ENCODE data around the gene ANXA4. TPM values are rescaled to one million over a fixed set of nuclear protein-coding genes. Genes with fewer than 3 reads are reported as not detected.

The ANXA4 gene
- polyA plus RNA-seq, 2 of the 4 experiments (the other 2 are of a cell fraction): 341 to 554 TPM

- no peak for TF ChIP-seq ELK1 (IDR thresholded peaks at IDR 0.05; ENCODE audit: low read depth, low read length)
- TF ChIP-seq BHLHE40 (IDR thresholded peaks at IDR 0.05; ENCODE audit: low read depth, low read length): no peak
- no peak for TF ChIP-seq HOXA7 (CRISPR knock-in tag; IDR thresholded peaks at IDR 0.05)
- no peak; the same call in 1 of the 2 replicates for TF ChIP-seq KDM5A (IDR thresholded peaks at IDR 0.05)
- TF ChIP-seq E2F6 (IDR thresholded peaks at IDR 0.05; ENCODE audit: borderline replicate concordance, low read depth): peak; percentile 88
- TF ChIP-seq ZC3H11A (IDR thresholded peaks at IDR 0.05): no peak
- TF ChIP-seq ZSCAN20 (CRISPR knock-in tag; IDR thresholded peaks at IDR 0.05): no peak
- no peak for TF ChIP-seq ATOH8 (CRISPR knock-in tag; IDR thresholded peaks at IDR 0.05; ENCODE audit: low read depth)
- peak; percentile 96 for TF ChIP-seq MAX (IDR thresholded peaks at IDR 0.05)
- no peak for TF ChIP-seq FOSL2 (IDR thresholded peaks at IDR 0.05)
- peak; percentile 18; the same call in 1 of the 2 replicates for TF ChIP-seq FOSL2 (CRISPR knock-in tag; IDR thresholded peaks at IDR 0.05)
- no peak for TF ChIP-seq RARB (CRISPR knock-in tag; IDR thresholded peaks at IDR 0.05)
- TF ChIP-seq CHD4 (IDR thresholded peaks at IDR 0.05; ENCODE audit: borderline replicate concordance): no peak
- TF ChIP-seq PBX3 (IDR thresholded peaks at IDR 0.05): 0 out of 2 replicates have a peak, but pooled peaks have one; percentile 60
- no peak for TF ChIP-seq REST (IDR thresholded peaks at IDR 0.05)
- TF ChIP-seq MAZ (IDR thresholded peaks at IDR 0.05; ENCODE audit: borderline replicate concordance, low read depth, low read length): no peak
- 0 out of 3 replicates have a peak, but pooled peaks have one; percentile 9 for TF ChIP-seq SMC3 (IDR thresholded peaks at IDR 0.05)
- peak; percentile 72; the same call in 2 of the 3 replicates for TF ChIP-seq BCL3 (IDR thresholded peaks at IDR 0.05)
- TF ChIP-seq RFX5 (IDR thresholded peaks at IDR 0.05): no peak
- no peak for TF ChIP-seq EHF (CRISPR knock-in tag; IDR thresholded peaks at IDR 0.05)
- TF ChIP-seq HMGXB4 (CRISPR knock-in tag; IDR thresholded peaks at IDR 0.05; ENCODE audit: borderline replicate concordance): no peak
- no peak for TF ChIP-seq SREBF2 (IDR thresholded peaks at IDR 0.05)
- no peak for TF ChIP-seq KDM1A (IDR thresholded peaks at IDR 0.05; ENCODE audit: low read depth)
- TF ChIP-seq POLR2A (IDR thresholded peaks at IDR 0.05; ENCODE audit: low read length): peak; percentile 72
- TF ChIP-seq HEYL (CRISPR knock-in tag; IDR thresholded peaks at IDR 0.05): no peak
- TF ChIP-seq POLR2AphosphoS2 (conservative IDR thresholded peaks at IDR 0.05; ENCODE audit: low read length): 0 out of 2 replicates have a peak, but pooled peaks have one; percentile 67
- no peak for TF ChIP-seq JUNB (IDR thresholded peaks at IDR 0.05)
- TF ChIP-seq GATA3 (IDR thresholded peaks at IDR 0.05; ENCODE audit: borderline replicate concordance): no peak; the same call in 1 of the 2 replicates
- TF ChIP-seq PHF8 (IDR thresholded peaks at IDR 0.05; ENCODE audit: borderline replicate concordance, low read depth): peak; percentile 51
- TF ChIP-seq HES2 (IDR thresholded peaks at IDR 0.05): 0 out of 2 replicates have a peak, but pooled peaks have one; percentile 26
- no peak; a peak in 1 of 5 replicates for TF ChIP-seq RAD21 (conservative IDR thresholded peaks at IDR 0.05 in 1 of 2, IDR thresholded peaks at IDR 0.05 in 1 of 2)
Measured at GRCh38 chr2:69829256-69830044, 87.5 kb downstream of the ANXA4 start, which contains the start of gene GMCL1 (continued).

All from A549 (cell line).